Heart left ventricle (tissue), 13 donors: ENCODE results near the gene CWC27.

Experiments used
- POLR2A ChIP-seq, 2 donors: fragments of 450-650 bp; IDR thresholded peaks; one replicate each; pipeline ENCODE4 v1.6.1; 2017; ENCODE audit warnings: antibody characterized with exemption in 2 of 2, mild to moderate bottlenecking in 2 of 2, moderate library complexity in 2 of 2
- TF ChIP-seq, protein P1 (sequence below), 12 donors: fragments of 200-600 bp; sonication (generic) in 4 of 12; IDR thresholded peaks; one replicate each; pipeline versions ENCODE4 v1.5.0 to v1.8.0; 2018 to 2022; ENCODE audit warnings: antibody characterized with exemption in 12 of 12, mild to moderate bottlenecking in 5 of 12
- donor health status: ischemic (EF 13 %, LVEDD 7.1; RV severe dilation, severe dysfunction).
- donor health status: DM: no; HTN: yes; CAD: no.
- donor health status: DM: no; HTN: no; CAD: no.
- donor health status: ischemic (EF 25% LVEDD 6.9; RV normal size, moderate dysfunction).
- donor health status: ischemic (EF 25% LVEDD 5.7; RV mildly dilated, moderate dysfunction).
- donor health status: ischemic (EF 35%, LVEDD 5.7; RV mildly dilated, moderate dysfunction).
- donor health status: nonischemic (EF 11% LVEDD 7.7; RV severe dilation, severe dysfunction).
- donor health status: DM: yes; HTN: yes; CAD: no.
- donor health status: PGD.
- donor health status: ischemic (EF 29% LVEDD 5.4; RV normal size, mild dysfunction).
- donor health status: nonischemic (EF 23%, LVEDD 6.1; RV moderate dilation, normal function).

DNA sequence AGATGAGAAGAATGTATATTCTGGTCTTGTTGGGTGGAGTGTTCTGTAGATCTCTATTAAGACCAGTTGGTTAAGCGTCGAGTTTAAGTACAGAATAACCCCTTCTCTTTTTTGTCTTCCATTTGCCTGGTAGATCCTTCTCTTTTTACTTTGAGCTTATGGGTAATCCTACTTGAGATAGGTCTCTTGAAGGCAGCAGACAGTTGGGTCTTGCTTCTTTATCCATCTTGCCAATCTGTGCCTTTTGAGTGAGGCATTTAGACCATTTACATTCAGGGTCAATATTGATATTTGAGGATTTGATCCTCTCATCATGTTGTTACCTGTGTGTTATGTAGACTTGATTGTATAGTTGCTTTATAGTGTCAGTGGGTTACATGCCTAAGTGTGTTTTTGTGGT is 152.7 kb downstream of the CWC27 start:
- TF ChIP-seq, protein P1, sequence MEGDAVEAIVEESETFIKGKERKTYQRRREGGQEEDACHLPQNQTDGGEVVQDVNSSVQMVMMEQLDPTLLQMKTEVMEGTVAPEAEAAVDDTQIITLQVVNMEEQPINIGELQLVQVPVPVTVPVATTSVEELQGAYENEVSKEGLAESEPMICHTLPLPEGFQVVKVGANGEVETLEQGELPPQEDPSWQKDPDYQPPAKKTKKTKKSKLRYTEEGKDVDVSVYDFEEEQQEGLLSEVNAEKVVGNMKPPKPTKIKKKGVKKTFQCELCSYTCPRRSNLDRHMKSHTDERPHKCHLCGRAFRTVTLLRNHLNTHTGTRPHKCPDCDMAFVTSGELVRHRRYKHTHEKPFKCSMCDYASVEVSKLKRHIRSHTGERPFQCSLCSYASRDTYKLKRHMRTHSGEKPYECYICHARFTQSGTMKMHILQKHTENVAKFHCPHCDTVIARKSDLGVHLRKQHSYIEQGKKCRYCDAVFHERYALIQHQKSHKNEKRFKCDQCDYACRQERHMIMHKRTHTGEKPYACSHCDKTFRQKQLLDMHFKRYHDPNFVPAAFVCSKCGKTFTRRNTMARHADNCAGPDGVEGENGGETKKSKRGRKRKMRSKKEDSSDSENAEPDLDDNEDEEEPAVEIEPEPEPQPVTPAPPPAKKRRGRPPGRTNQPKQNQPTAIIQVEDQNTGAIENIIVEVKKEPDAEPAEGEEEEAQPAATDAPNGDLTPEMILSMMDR (IDR thresholded peaks at IDR 0.05) = no peak
- TF ChIP-seq POLR2A (IDR thresholded peaks at IDR 0.05) = no peak
